Stimulated activated CD8-positive, alpha-beta memory T cell treated with anti-CD3 and anti-CD28 coated beads, Interleukin-7, amount 100 ng/mL, for 1 hour (primary cell): ENCODE measurements around the gene SLC22A17.
"Not testable (repeated sequence)": the region's sequence is repeated elsewhere in the genome, so short reads cannot be mapped to it uniquely, and the experiment has no call there.

Source experiments
- DNase-seq, 2 donors: peaks; one replicate each; pipeline ENCODE4 v3.0.0-alpha.2; 2020; ENCODE audit warnings: low read depth in 2 of 2

The SLC22A17 gene

GRCh38 chr14:23352506-23353432 is at the start of gene SLC22A17:
SLC22A17 (minus strand) TSS chr14:23352887.
- peak; percentile 13 to 16 for DNase-seq

DNA sequence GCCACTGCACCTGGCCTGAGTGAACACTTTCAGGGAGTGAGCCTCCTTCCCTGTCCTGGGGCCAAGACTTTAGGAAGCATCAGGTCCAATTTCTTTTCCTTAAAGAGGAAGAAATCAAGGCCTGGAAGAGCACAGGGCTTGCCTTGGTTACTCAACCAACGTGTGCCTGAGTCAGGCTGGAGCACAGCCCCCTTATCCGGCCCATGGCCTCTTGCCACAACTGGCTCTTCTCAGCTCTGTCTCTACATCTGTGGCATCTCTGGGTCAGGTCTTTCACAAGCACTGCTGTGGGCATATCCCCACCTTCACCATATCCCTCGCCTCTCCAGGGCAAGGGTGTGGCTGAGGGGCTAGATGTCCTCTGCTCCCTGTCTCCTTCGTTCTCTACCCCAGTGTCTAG is 48.6 kb upstream of the SLC22A17 start:
- DNase-seq: no peak

GRCh38 chr14:23400496-23401149 is 47.9 kb upstream of the SLC22A17 start:
- not testable (repeated sequence) for DNase-seq

GRCh38 chr14:23399591-23399990 is 46.9 kb upstream of the SLC22A17 start:
- DNase-seq: no peak

- DNase-seq: no peak
Measured at GRCh38 chr14:23399136-23399535, 46.4 kb upstream of the SLC22A17 start.

DNA sequence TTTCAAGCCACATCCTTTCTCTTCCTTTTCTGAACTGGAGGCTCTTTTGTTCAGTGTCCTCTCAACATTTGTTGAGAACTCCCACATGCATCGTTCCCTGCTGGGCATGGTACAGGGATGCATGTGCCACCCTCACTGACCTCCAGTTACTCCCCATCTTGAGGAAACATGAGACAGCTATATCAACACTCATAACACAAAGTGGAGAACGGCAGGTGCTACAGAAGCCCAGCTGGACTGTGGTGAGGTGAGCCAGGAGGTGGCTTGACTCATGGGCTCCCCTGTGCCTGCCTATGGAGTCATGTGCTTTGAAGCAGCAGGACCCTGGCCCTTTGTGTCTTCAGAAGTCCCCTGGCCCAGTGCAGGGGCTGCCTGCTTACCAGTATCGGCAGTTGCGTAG is 45.7 kb upstream of the SLC22A17 start:
- no peak for DNase-seq

DNA sequence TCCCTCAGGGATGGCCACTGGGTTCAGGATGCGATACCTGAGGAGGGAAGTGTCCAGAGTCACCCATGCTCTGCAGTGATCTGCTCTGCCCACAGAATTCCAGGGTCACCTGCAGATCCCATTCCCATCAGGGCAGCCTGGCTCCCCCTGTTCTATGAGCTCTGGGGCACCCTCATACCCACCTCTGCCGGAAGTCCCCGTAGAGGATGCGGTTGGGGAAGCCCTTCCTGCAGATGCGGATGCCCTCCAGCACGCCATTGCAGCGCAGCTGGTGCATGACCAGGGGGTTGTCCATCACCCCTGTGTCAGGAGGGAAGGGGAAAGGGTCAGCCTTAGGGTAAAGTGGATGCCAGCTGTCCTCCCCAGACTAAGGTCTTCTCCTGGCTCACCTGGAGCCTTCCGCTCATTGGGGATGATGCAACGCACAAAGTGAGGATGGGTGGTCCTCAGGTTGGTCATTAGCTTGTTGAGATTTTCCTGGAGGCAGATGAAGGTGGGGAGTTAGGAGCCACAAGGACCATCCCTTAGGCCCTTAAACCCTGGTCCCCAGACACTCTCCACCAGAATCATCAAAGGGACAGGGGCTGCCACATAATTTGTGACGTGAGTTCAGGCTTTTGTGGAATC is 44.2 kb upstream of the SLC22A17 start:
- no peak for DNase-seq

DNA sequence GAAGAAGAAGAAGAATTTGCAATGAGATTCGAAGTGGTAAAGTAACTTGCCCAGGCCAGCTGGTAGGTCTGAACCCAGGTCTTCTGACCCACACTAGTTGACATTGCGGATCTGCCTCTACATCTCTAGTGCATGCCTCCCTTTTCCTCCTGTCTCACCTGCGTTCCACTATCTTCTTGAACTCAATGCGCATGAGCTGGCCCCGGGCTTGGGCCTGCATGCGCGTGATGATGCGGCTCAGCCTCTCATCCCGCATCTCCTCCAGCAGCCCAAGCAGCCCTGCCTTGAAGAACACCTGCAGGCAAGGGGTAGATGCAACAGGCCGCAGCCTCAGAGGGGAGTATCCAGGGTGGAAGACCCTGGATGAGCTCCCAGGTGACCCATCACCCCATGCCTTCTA is 43.4 kb upstream of the SLC22A17 start:
- no peak for DNase-seq

- DNase-seq: no peak
Measured at GRCh38 chr14:23392613-23393012, 39.9 kb upstream of the SLC22A17 start.

GRCh38 chr14:23389871-23390270 is 37.2 kb upstream of the SLC22A17 start:
- DNase-seq: not testable (repeated sequence)

- DNase-seq: no peak
Measured at GRCh38 chr14:23389396-23389795, 36.7 kb upstream of the SLC22A17 start.

DNA sequence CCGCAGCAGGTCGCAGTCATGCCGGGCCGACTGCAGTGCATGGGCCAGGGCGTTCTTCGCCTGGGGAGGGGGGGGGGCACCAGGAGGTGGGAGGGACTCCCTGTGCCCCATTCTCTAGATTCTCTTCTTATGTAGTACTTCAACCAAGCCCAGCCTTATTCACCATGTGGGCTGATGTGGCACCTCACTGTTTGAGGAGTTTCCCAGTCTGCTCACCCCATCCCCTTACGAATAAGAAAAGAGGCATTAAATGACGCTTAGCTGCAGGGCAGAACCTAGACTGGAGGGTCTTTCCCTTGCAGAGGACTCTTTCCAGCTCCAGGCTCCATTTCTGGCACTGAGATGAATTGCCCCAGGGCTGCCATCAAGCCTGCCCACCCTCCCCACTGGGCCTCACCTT is 36.3 kb upstream of the SLC22A17 start:
- DNase-seq: no peak

- no peak for DNase-seq
Measured at GRCh38 chr14:23387916-23388882, 35.5 kb upstream of the SLC22A17 start.

DNA sequence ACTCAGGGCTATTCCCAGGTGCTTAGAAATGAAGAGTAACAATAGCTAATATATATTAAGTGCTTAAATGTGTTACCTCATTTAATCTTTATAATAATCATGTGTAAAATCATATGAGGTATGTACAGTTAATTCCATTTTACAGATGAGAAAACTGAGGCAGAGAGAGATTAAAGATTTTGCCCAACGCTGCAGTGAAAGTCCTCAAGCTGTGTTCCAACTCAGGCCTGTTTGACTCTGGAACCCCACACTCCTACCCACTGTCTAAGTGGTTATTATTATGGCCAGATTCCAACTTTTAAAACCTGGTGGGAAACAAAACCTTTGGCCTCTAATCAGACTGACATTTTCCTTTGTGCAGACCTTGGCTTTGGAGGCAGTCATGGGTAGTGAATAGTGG is 34.3 kb upstream of the SLC22A17 start:
- no peak for DNase-seq

- not testable (repeated sequence) for DNase-seq
Measured at GRCh38 chr14:23386266-23386657, 33.6 kb upstream of the SLC22A17 start.

GRCh38 chr14:23385642-23386265 is 33.1 kb upstream of the SLC22A17 start:
- DNase-seq: no peak

- no peak for DNase-seq
Measured at GRCh38 chr14:23385244-23385641, 32.6 kb upstream of the SLC22A17 start.

- DNase-seq: no peak
Measured at GRCh38 chr14:23384364-23385080, 31.8 kb upstream of the SLC22A17 start.

GRCh38 chr14:23382731-23383440 is 30.2 kb upstream of the SLC22A17 start:
- DNase-seq: no peak

DNA sequence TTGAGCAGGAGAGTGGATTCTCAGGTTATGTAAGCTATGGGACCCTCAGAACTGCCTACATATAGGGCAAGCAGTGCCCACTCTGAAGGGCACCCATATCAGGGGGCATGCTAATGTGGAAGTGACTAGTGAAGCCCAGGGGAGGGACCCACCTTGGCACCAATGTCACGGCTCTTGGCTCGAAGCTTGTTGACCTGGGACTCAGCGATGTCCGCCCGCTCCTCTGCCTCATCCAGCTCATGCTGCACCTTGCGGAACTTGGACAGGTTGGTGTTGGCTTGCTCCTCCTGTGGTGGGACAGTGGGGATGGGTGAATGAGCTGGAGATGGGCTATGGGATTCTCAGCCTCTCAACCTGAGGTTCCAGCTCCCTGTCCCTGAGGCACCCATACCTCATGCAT is 29.6 kb upstream of the SLC22A17 start:
- DNase-seq: no peak
